ENCODE results near the gene FBRSL1.

- TF ChIP-seq CTCF (IDR thresholded peaks at IDR 0.05) (no peak), EZH2 (IDR thresholded peaks at IDR 0.05; ENCODE audit: borderline replicate concordance, insufficient read depth, low read depth, low read length, poor library complexity, severe bottlenecking) (no peak)
Measured at GRCh38 chr12:132514838-132515237, 24.9 kb downstream of the FBRSL1 start.
